GM10248 (cell line): Measurements from ENCODE around the gene EXOC3L4.

Experiments used
- CTCF ChIA-PET: fragments of 300-600 bp; sonication (Branson Sonifier 250); formaldehyde crosslinking; extraction: SDS; loops from one replicate; lab custom pipeline; 2021; ENCODE audit warnings: antibody characterized with exemption; lab: Yijun Ruan, JAX
- POLR2A ChIA-PET: fragments of 350-650 bp; sonication (Branson Sonifier 250); formaldehyde crosslinking; extraction: SDS; loops from one replicate; lab custom pipeline; 2020; ENCODE audit warnings: antibody characterized with exemption; lab: Yijun Ruan, JAX
- DNase-seq: peaks from one replicate; pipeline ENCODE4 v3.0.0; 2012; ENCODE audit errors: extremely low spot score
- TF ChIP-seq, protein P1 (sequence below): IDR thresholded peaks from 2 replicates; pipeline ENCODE4 v1.5.1; 2012; ENCODE audit warnings: mild to moderate bottlenecking, low read depth; ENCODE audit errors: extremely low read depth, missing control alignments, control extremely low read depth

EXOC3L4 gene

DNA sequence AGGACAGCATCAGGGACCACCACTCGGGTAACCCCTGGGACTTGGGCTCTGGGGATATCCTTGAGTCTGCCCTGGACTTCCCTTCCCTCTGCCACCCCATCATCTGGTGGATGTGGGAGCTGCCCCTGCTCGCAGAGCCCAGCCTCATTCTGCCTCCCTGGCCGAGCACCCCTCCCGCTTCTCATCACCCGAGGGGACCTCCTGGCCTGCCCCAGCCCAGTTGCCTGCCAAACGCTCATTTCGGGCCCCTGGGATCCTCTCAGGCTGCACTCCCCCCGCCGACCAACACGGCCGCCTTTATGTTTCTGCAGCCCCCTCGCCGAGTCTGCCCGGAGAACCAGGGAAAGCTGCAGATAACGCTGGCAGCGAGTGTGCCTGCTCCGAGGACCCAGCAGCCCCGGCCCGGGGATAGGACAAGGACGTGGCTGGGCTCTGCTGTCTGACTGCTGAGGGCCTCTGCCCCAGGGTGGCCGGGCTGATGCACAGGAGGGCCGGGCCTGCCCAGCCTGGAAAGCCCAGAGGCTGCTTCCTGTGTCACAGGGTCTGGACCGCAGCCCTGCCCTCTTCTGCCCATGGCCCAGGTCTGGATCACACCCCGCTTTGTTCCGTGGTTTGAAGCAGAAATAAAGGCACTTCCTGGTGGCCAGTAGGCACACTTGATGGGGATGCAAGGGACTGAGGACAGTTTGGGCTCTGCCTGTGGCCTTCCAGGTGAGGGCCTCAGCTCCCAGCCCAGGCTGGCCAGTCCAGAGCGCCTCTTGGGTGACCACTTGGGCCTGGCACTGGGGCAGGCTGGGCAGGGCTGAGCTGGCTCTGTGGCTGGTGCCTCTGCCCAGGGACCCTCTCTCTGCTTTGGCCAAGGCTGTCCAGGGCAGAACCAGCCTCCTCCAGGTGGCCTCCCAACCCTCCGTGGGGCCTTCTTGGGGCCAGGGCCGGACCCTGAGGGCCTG, 4.9 kb upstream of the EXOC3L4 start:
- TF ChIP-seq, protein P1, sequence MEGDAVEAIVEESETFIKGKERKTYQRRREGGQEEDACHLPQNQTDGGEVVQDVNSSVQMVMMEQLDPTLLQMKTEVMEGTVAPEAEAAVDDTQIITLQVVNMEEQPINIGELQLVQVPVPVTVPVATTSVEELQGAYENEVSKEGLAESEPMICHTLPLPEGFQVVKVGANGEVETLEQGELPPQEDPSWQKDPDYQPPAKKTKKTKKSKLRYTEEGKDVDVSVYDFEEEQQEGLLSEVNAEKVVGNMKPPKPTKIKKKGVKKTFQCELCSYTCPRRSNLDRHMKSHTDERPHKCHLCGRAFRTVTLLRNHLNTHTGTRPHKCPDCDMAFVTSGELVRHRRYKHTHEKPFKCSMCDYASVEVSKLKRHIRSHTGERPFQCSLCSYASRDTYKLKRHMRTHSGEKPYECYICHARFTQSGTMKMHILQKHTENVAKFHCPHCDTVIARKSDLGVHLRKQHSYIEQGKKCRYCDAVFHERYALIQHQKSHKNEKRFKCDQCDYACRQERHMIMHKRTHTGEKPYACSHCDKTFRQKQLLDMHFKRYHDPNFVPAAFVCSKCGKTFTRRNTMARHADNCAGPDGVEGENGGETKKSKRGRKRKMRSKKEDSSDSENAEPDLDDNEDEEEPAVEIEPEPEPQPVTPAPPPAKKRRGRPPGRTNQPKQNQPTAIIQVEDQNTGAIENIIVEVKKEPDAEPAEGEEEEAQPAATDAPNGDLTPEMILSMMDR = no peak
- DNase-seq = no peak
- ChIA-PET POLR2A (interaction anchor here (0.7 kb wide), 1 partner anchor 659 kb away, joined by 4 read pairs; no protein-coding TSS in a partner anchor), CTCF (interaction anchor here (1.1 to 4.5 kb wide), 5 partner anchors 11 to 16 kb away, joined by 4 to 36 read pairs (median 9); no protein-coding TSS in a partner anchor)

DNA sequence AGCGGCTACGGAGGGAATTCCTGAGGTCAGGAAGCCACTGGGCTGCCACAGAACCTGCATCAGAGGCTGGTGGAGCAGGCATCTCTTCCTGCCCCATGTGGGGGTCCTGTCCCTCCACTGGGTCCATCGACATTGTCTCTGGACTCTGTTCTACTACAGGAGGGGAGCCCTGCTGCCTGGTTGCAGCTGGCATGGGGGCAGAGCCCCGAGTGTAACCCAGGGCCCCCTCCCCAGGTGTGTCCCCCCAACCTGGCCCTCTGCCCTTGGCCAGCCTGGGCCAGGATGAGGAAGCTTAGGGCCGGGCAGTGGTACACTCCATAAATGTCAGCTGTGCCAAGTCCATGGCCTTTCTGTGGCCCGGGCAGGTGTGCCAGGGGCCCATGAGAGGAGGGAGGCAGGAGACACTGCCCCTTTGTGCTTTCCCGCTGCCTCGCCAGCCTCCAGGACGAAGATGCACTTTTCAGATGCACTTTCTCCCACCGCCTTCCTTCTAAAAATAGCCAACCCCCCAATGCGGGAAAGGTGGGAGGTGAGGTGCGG, 4.0 kb upstream of the EXOC3L4 start:
- no peak for DNase-seq
- TF ChIP-seq, protein P1 = no peak
- CTCF ChIA-PET = interaction anchor here (1.1 to 4.5 kb wide), 6 partner anchors 10 to 396 kb away, joined by 4 to 36 read pairs (median 8); no protein-coding TSS in a partner anchor
- POLR2A ChIA-PET = no interaction called here

DNA sequence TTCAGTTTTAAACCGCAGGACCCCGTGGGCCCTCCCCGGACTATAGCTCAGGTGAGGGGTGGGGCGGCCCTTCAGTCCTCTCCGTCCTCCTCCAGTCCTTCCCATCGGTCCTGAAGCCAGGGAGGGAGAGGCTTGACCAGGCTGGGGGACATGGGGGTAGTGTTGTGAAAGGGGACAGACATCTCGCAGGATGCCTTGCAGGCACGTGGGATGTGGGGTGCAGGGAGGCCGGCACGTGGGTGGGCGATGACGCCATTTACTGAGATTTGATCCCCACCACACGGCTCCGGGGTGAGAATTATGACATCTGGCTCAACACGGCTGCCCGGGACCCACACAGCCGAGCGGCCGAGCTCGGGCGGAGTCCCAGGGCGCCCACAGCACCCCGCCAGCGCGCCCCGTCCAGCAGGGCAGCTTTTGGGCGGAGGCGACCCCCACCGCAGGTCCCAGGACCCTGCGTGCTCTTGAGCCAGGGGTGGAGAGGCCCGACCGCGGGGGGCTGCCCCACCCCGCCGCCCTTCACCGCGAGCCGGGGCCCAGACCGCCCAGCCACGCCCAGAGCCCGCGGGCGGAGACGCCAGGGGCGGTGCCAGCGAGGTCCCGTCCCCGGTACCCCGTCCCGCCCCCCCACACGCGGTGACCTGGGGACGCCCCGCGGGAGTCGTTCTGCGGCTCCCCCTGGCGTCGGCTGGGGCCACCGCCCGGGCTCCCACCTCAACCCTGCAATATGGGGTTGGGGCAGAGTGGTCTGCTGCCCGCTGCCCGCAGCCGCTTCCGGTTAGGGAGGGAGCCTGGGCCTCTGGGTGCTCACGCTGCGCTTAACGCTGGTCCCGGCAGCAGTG, 3.3 kb upstream of the EXOC3L4 start:
- TF ChIP-seq, protein P1 = peak; percentile 73
- CTCF ChIA-PET = interaction anchor here (1.1 to 4.5 kb wide), 6 partner anchors 9 to 396 kb away, joined by 4 to 36 read pairs (median 8); no protein-coding TSS in a partner anchor
- POLR2A ChIA-PET = no interaction called here
- DNase-seq = peak; percentile 92

DNA sequence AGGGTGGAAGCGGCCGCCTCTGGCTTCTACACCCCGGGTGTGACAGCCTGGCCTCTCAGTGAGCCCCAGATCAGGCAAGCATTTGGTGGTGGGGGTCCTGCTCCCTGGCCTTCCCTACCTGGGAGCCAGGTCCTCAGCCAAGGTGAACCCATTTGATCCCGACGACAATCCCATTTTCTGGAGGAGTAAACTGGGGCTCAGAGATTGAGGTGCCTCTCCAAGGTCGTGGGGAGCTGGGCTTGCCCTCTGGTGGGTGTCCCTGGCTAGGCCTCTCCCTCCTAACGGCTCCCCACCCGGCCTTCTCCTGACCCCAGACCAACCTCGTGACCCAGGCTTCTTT, 2.7 kb upstream of the EXOC3L4 start:
- TF ChIP-seq, protein P1 = no peak
- no peak for DNase-seq
- CTCF ChIA-PET = interaction anchor here (0.6 to 4.5 kb wide), 5 partner anchors 14 to 397 kb away, joined by 3 to 36 read pairs (median 5); no protein-coding TSS in a partner anchor
- POLR2A ChIA-PET = no interaction called here

DNA sequence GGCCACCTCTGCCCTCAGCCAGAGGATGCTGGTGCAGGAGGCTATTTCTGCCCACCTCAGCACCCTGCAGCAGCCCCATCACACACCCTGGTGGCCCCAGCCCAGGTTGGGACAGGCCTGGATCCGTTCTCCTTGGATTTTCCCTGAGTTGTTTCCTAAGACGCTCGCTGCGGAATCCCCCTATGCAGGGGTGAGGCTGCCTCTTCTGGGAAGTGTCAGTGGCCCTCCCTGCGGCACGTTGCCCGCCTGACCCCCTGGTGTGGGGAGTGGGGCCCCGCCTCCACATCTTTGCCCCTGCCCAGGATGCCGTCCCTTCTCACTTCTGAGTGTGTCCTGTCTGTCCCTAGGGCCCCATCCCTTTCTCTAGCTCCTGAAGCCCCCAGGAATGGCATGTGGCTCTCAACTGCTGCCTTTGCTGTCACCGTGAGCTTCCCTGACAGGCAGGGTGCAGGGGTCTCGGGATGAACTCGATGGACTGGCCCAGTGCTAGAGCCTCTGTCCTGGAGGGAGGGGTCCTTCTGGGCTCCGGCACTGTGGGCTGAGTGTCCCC, 594 bp upstream of the EXOC3L4 start:
- CTCF ChIA-PET = interaction anchor here (1.4 to 4.8 kb wide), 3 partner anchors 12 to 198 kb away, joined by 3 to 70 read pairs (median 5); no protein-coding TSS in a partner anchor
- no peak for DNase-seq
- POLR2A ChIA-PET = no interaction called here
- TF ChIP-seq, protein P1 = no peak
